ENCODE data around the gene USPL1. TPM values are rescaled to one million over a fixed set of nuclear protein-coding genes. Genes with fewer than 3 reads are reported as not detected.

USPL1 gene
- total and polyA plus RNA-seq, 4 experiments from 2014 or later, result 13.5 to 31.8 (median 22.7) TPM

DNA sequence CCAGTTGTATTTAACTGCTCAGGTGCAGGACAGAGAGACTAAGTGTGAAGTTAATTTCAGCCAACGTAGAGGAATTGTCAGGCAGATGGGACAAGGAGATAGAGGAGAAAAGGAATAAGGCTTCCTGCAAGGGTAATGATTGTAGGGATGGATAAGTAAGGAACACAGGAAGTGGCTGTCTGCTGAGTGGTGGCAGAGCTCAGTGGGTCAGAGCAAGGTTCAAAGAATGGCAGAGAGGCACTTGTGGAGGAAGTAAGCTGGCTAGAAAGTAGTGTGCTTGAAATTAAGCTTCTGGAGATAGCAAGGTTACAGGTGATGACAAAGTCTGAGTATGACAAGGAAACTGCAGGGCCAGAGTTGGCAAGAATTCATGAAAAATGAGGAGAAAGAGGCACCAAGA, 47.9 kb downstream of the USPL1 start:
- Mint-ChIP-seq H3K4me3 (no peak overlapping the region), H3K27me3 (no peaks in the 10 kb centered on the region), H3K27ac (no peak overlapping the region), H3K9me3 (no peaks in the 10 kb centered on the region), H3K36me3 (no peaks in the 10 kb centered on the region), H3K4me1 (peaks cover 0 to 2% (median under 1%) of the 10 kb centered on the region in 4 donors)
- intact Hi-C loops (cut with micrococcal nuclease), result no loop called here
- Histone ChIP-seq H3K4me1 (ENCODE audit: insufficient read depth, low read length) (peaks cover 7% of the 10 kb centered on the region), H3K36me3 (ENCODE audit: insufficient read depth, low read length) (no peaks in the 10 kb centered on the region), H3K27me3 (ENCODE audit: insufficient read depth, low read length) (no peaks in the 10 kb centered on the region), H3K9me3 (ENCODE audit: control insufficient read depth in 1 of 2, low read length in 2 of 2) (no peaks in the 10 kb centered on the region), H3K27ac (ENCODE audit: low read depth, low read length) (no peak overlapping the region), H3K4me3 (ENCODE audit: low read length in 2 of 2) (no peak overlapping the region)
- ChIA-PET POLR2A (ENCODE audit: partially characterized antibody) (interaction anchor here (1.4 kb wide), 1 partner anchor 78 kb away, joined by 3 read pairs; no protein-coding TSS in a partner anchor), CTCF (ENCODE audit: partially characterized antibody) (no interaction called here)
- no peak for DNase-seq

DNA sequence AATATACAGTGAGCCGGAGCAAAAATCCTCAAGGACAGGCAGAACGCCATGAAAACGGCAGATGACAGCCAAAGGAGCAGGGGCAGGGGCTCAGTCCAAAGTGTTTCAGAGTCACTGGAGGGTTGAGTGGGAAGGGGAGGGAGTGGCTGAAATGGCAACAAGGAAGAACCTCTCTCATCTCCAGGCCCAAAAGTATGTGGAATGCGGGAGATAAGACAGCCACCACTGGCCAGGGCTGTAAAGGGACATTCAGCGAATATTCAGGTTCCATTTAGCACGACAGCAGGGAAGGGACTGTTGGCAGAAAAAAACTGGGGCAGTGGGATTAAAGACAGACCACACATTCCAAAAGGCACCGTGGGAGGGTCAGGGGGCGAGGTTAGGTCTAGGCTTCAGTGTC, 48.4 kb downstream of the USPL1 start:
- H3K4me1 ChIP-seq (ENCODE audit: insufficient read depth, low read length), result peaks cover 7% of the 10 kb centered on the region
- no peak overlapping the region for H3K27ac Mint-ChIP-seq
- intact Hi-C loops (cut with micrococcal nuclease), result no loop called here
- CTCF ChIA-PET (ENCODE audit: partially characterized antibody), result no interaction called here
- DNase-seq, result no peak
- no peak overlapping the region for H3K4me3 ChIP-seq (ENCODE audit: low read length in 2 of 2)
- no peaks in the 10 kb centered on the region for H3K36me3 Mint-ChIP-seq
- POLR2A ChIA-PET (ENCODE audit: partially characterized antibody), result interaction anchor here (1.4 kb wide), 1 partner anchor 78 kb away, joined by 3 read pairs; no protein-coding TSS in a partner anchor
- no peaks in the 10 kb centered on the region for H3K36me3 ChIP-seq (ENCODE audit: insufficient read depth, low read length)
- no peaks in the 10 kb centered on the region for H3K27me3 Mint-ChIP-seq
- no peaks in the 10 kb centered on the region for H3K9me3 Mint-ChIP-seq
- no peak overlapping the region for H3K4me3 Mint-ChIP-seq
- H3K4me1 Mint-ChIP-seq, result peaks cover 0 to 4% (median 3%) of the 10 kb centered on the region in 4 donors
- no peaks in the 10 kb centered on the region for H3K27me3 ChIP-seq (ENCODE audit: insufficient read depth, low read length)
- H3K9me3 ChIP-seq (ENCODE audit: control insufficient read depth in 1 of 2, low read length in 2 of 2), result no peaks in the 10 kb centered on the region
- no peak overlapping the region for H3K27ac ChIP-seq (ENCODE audit: low read depth, low read length)

DNA sequence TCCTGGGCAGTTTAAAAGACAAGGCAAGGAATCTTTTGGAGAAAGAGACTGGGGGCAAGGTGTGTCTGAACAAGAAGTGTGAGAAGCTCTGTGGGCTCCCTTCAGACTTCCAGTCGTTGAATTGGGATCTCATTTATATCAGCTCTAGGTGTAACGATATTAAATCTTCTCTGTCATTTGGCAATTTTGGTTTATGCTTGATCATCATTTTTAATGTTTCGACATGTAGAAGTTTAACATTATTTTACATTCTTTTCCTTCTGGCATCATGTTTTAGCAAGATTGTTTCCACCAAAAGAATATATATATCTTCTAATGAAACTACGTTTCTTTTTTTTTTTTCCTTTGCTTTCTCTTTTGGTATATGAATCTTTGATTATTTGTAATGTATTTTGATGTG, 49.3 kb downstream of the USPL1 start:
- intact Hi-C loops (cut with micrococcal nuclease), result no loop called here
- no peak overlapping the region for H3K4me3 ChIP-seq (ENCODE audit: low read length in 2 of 2)
- H3K9me3 Mint-ChIP-seq, result no peaks in the 10 kb centered on the region
- no peaks in the 10 kb centered on the region for H3K27me3 ChIP-seq (ENCODE audit: insufficient read depth, low read length)
- H3K27me3 Mint-ChIP-seq, result no peaks in the 10 kb centered on the region
- no peaks in the 10 kb centered on the region for H3K9me3 ChIP-seq (ENCODE audit: control insufficient read depth in 1 of 2, low read length in 2 of 2)
- peaks cover 7% of the 10 kb centered on the region for H3K4me1 ChIP-seq (ENCODE audit: insufficient read depth, low read length)
- H3K36me3 ChIP-seq (ENCODE audit: insufficient read depth, low read length), result no peaks in the 10 kb centered on the region
- DNase-seq, result no peak
- ChIA-PET CTCF (ENCODE audit: partially characterized antibody) (interaction anchor here (1.3 kb wide), 1 partner anchor 10 kb away, joined by 3 read pairs; no protein-coding TSS in a partner anchor), POLR2A (ENCODE audit: partially characterized antibody) (no interaction called here)
- no peaks in the 10 kb centered on the region for H3K36me3 Mint-ChIP-seq
- H3K27ac Mint-ChIP-seq, result no peak overlapping the region
- H3K27ac ChIP-seq (ENCODE audit: low read depth, low read length), result no peak overlapping the region
- H3K4me1 Mint-ChIP-seq, result peaks cover 3 to 11% (median 9%) of the 10 kb centered on the region in 4 donors
- no peak overlapping the region for H3K4me3 Mint-ChIP-seq

DNA sequence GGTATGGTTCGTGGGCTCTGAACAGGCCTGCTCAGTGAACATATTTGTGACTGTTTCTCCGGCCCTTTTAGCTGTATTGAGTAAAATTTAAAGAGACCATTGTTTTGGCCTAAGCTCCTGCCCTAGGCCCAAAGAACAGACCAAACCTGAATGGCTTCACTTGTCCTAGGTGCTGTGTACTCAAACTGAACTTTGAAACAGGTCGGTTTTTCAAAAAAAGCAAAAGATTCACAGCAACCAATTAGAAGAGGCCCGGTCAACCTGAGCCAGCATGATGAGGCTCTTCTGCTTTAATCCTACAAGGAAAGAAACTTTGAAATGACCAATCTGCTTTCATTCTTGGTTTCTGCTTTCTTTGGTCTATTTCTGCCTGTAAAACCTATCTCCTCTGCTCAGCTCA, 50.6 kb downstream of the USPL1 start:
- Histone ChIP-seq H3K9me3 (ENCODE audit: control insufficient read depth in 1 of 2, low read length in 2 of 2) (no peaks in the 10 kb centered on the region), H3K27me3 (ENCODE audit: insufficient read depth, low read length) (no peaks in the 10 kb centered on the region), H3K4me3 (ENCODE audit: low read length in 2 of 2) (no peak overlapping the region), H3K4me1 (ENCODE audit: insufficient read depth, low read length) (peaks cover 9% of the 10 kb centered on the region), H3K27ac (ENCODE audit: low read depth, low read length) (no peak overlapping the region), H3K36me3 (ENCODE audit: insufficient read depth, low read length) (no peaks in the 10 kb centered on the region)
- intact Hi-C loops (cut with micrococcal nuclease), result no loop called here
- no peak for DNase-seq
- H3K4me1 Mint-ChIP-seq, result peaks cover 1 to 17% (median 9%) of the 10 kb centered on the region in 4 donors
- CTCF ChIA-PET (ENCODE audit: partially characterized antibody), result no interaction called here
- H3K4me3 Mint-ChIP-seq, result no peak overlapping the region
- H3K27me3 Mint-ChIP-seq, result no peaks in the 10 kb centered on the region
- H3K36me3 Mint-ChIP-seq, result no peaks in the 10 kb centered on the region
- H3K27ac Mint-ChIP-seq, result no peak overlapping the region
- POLR2A ChIA-PET (ENCODE audit: partially characterized antibody), result no interaction called here
- H3K9me3 Mint-ChIP-seq, result peaks cover 0 to under 1% (median 0%) of the 10 kb centered on the region in 8 donors

DNA sequence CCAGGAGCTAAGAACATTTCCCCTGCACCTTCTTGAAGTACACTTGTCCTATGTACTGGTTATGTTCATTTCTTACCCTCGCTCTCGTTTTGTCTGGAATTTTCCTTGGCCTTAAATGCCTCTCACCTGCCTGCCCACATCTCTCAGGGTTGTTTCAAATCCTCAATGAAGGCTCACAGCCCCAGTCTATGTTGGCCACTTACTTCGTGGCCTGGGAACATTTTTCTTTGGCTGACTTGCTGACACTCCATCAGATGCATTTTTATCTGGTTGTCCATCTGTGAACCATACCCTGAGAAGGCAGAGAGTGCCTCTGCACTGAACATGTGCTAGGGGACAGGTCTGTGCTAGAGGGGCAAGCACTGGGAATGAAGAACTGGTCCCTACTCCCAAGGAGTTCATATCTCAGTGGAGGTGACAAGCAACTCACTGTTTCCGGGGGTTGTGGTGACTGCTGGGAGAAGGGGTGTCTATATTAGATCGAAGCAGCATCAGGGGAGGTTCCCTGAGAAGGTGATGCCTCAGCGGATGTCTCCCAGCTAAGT, 53.6 kb downstream of the USPL1 start:
- no peak overlapping the region for H3K27ac ChIP-seq (ENCODE audit: low read depth, low read length)
- DNase-seq, result no peak
- intact Hi-C loops (cut with micrococcal nuclease), result loop anchor here (5.0 kb wide), 1 partner anchor 204 kb away; the partner anchor contains the start of gene HMGB1
- no peaks in the 10 kb centered on the region for H3K36me3 ChIP-seq (ENCODE audit: insufficient read depth, low read length)
- H3K4me1 ChIP-seq (ENCODE audit: insufficient read depth, low read length), result peaks cover 7% of the 10 kb centered on the region
- ChIA-PET CTCF (ENCODE audit: partially characterized antibody) (interaction anchor here (1.0 to 1.8 kb wide), 3 partner anchors 8 to 69 kb away, joined by 3 to 4 read pairs (median 3); no protein-coding TSS in a partner anchor), POLR2A (ENCODE audit: partially characterized antibody) (no interaction called here)
- Mint-ChIP-seq H3K27me3 (peaks cover 0 to 4% of the 10 kb centered on the region in 2 donors), H3K9me3 (peaks cover 0 to 7% (median 0%) of the 10 kb centered on the region in 8 donors), H3K4me1 (peaks cover 14 to 36% (median 20%) of the 10 kb centered on the region in 4 donors), H3K27ac (peak overlapping the region in 5 of 7 donors; percentile 23 to 100 (median 69)), H3K36me3 (peaks cover 0 to 6% of the 10 kb centered on the region in 2 donors), H3K4me3 (peak overlapping the region in 1 of 8 donors; percentile 25)
- H3K27me3 ChIP-seq (ENCODE audit: insufficient read depth, low read length), result no peaks in the 10 kb centered on the region
- no peak overlapping the region for H3K4me3 ChIP-seq (ENCODE audit: low read length in 2 of 2)
- H3K9me3 ChIP-seq (ENCODE audit: control insufficient read depth in 1 of 2, low read length in 2 of 2), result no peaks in the 10 kb centered on the region

DNA sequence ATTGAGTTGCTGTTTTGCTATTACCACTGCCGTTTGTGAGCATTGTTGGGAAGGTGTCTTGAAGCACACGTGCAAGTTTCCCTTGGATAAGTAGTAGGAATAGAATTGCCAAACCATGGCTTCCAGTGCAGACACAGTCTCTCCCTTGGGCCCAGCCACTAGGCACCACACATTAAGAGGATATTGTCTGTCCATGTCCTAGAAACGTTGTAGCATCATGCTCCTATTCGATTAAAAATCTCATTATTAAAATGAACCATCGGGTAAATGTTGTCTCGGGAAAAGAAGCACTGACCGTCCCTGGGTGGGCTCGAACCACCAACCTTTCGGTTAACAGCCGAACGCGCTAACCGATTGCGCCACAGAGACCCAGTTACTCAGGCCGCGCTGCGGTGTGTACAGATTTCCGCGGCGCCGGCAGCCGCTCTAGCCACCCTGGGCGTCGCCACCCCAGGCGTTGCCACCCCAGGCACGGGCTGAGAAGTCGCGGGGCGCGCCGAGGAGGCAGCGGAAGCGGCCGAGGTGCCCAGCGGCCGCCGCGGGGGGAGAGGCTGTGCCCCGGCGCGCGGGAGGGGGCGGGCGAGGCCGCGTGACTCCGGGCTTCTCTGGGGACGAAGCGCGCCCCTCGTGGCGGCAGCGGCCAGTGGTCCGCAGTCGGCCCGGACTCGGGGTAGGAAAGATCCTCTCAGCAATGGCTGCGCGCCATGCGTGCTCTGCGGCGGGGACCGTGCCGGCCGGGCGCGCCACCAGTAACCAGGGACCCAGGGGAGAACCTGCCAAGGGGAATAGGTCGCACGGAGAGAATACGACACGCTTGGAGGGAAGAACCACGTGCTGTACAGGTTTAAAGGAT, 56.2 kb downstream of the USPL1 start:
- H3K27ac ChIP-seq (ENCODE audit: low read depth, low read length), result peak overlapping the region; percentile 20
- Mint-ChIP-seq H3K36me3 (peaks cover 0 to 6% of the 10 kb centered on the region in 2 donors), H3K4me3 (peak overlapping the region; percentile 85 to 94 (median 90)), H3K27ac (peak overlapping the region; percentile 83 to 100 (median 94)), H3K4me1 (peaks cover 14 to 36% (median 20%) of the 10 kb centered on the region in 4 donors), H3K27me3 (peaks cover 0 to 4% of the 10 kb centered on the region in 2 donors), H3K9me3 (peaks cover 0 to 7% (median 0%) of the 10 kb centered on the region in 8 donors)
- H3K4me3 ChIP-seq (ENCODE audit: low read length in 2 of 2), result peak overlapping the region; percentile 62 to 74
- CTCF ChIA-PET (ENCODE audit: partially characterized antibody), result no interaction called here
- H3K4me1 ChIP-seq (ENCODE audit: insufficient read depth, low read length), result peaks cover 7% of the 10 kb centered on the region
- no peaks in the 10 kb centered on the region for H3K36me3 ChIP-seq (ENCODE audit: insufficient read depth, low read length)
- intact Hi-C loops (cut with micrococcal nuclease), result loop anchor here (1.0 to 5.0 kb wide), 3 partner anchors 57 to 207 kb away; partner anchors contain the start of genes HMGB1 and USPL1
- no peaks in the 10 kb centered on the region for H3K27me3 ChIP-seq (ENCODE audit: insufficient read depth, low read length)
- DNase-seq, result peak; percentile 87 to 91 (median 90)
- H3K9me3 ChIP-seq (ENCODE audit: control insufficient read depth in 1 of 2, low read length in 2 of 2), result no peaks in the 10 kb centered on the region
- POLR2A ChIA-PET (ENCODE audit: partially characterized antibody), result no interaction called here

DNA sequence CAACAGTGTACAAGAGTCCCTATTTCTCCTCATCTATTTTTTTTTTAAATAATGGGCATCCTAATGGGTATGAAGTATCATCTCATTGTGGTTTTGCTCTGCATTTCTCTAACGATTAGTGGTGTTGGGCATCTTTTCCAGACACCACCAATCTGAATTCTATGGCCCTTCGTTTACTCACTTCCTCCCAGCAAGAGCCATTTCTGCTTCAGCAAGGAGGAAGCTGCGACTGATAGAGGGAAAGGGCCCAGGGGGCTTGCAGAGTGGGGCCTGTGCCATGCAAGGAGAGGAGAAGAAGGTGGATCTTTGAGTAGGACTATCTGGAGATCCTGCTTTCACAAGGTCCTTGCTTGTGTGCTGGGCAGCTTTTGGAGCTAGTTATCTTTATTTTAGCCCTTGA, 58.0 kb downstream of the USPL1 start:
- H3K4me3 ChIP-seq (ENCODE audit: low read length in 2 of 2), result no peak overlapping the region
- Mint-ChIP-seq H3K27ac (peak overlapping the region in 2 of 7 donors; percentile 23 to 100), H3K9me3 (peaks cover 0 to 7% (median 0%) of the 10 kb centered on the region in 8 donors), H3K4me3 (peak overlapping the region in 3 of 8 donors; percentile 22 to 58 (median 48)), H3K27me3 (peaks cover 0 to 4% of the 10 kb centered on the region in 2 donors), H3K36me3 (peaks cover 0 to 6% of the 10 kb centered on the region in 2 donors), H3K4me1 (peaks cover 17 to 40% (median 27%) of the 10 kb centered on the region in 4 donors)
- no peak for DNase-seq
- peaks cover 7% of the 10 kb centered on the region for H3K4me1 ChIP-seq (ENCODE audit: insufficient read depth, low read length)
- H3K9me3 ChIP-seq (ENCODE audit: control insufficient read depth in 1 of 2, low read length in 2 of 2), result no peaks in the 10 kb centered on the region
- ChIA-PET CTCF (ENCODE audit: partially characterized antibody) (interaction anchor here (0.9 to 1.4 kb wide), 4 partner anchors 57 to 128 kb away, joined by 3 to 6 read pairs (median 3); no protein-coding TSS in a partner anchor), POLR2A (ENCODE audit: partially characterized antibody) (interaction anchor here (0.8 to 1.2 kb wide), 3 partner anchors 15 to 117 kb away, joined by 3 to 7 read pairs (median 3); no protein-coding TSS in a partner anchor)
- intact Hi-C loops (cut with micrococcal nuclease), result no loop called here
- no peaks in the 10 kb centered on the region for H3K27me3 ChIP-seq (ENCODE audit: insufficient read depth, low read length)
- H3K27ac ChIP-seq (ENCODE audit: low read depth, low read length), result no peak overlapping the region
- H3K36me3 ChIP-seq (ENCODE audit: insufficient read depth, low read length), result no peaks in the 10 kb centered on the region
